ENCODE data around the gene PMEPA1.
"Not testable (repeated sequence)": the region's sequence is repeated elsewhere in the genome, so short reads cannot be mapped to it uniquely, and the experiment has no call there.

PMEPA1 gene

GRCh38 chr20:57647933-57648785 lies 61.7 kb downstream of the PMEPA1 start:
- DNase-seq = no peak

- no peak for DNase-seq
Measured at GRCh38 chr20:57647006-57647932, 62.5 kb downstream of the PMEPA1 start.

- no peak for DNase-seq
Measured at GRCh38 chr20:57638895-57639236, 70.9 kb downstream of the PMEPA1 start.

- DNase-seq = no peak
Measured at GRCh38 chr20:57638173-57638894, 71.5 kb downstream of the PMEPA1 start.

- no peak for DNase-seq
Measured at GRCh38 chr20:57633945-57634491, 75.8 kb downstream of the PMEPA1 start.

- no peak for DNase-seq
Measured at GRCh38 chr20:57632286-57632685, 77.5 kb downstream of the PMEPA1 start.

- no peak for DNase-seq
Measured at GRCh38 chr20:57630061-57630460, 79.8 kb downstream of the PMEPA1 start.

GRCh38 chr20:57629491-57629901 lies 80.3 kb downstream of the PMEPA1 start:
- DNase-seq = not testable (repeated sequence)

GRCh38 chr20:57628962-57629308 lies 80.9 kb downstream of the PMEPA1 start:
- not testable (repeated sequence) for DNase-seq

GRCh38 chr20:57628047-57628961 lies 81.5 kb downstream of the PMEPA1 start:
- DNase-seq = no peak

GRCh38 chr20:57627339-57627738 lies 82.5 kb downstream of the PMEPA1 start:
- no peak for DNase-seq

- no peak for DNase-seq
Measured at GRCh38 chr20:57625978-57626377, 83.8 kb downstream of the PMEPA1 start.

GRCh38 chr20:57625181-57625958 lies 84.4 kb downstream of the PMEPA1 start:
- no peak for DNase-seq

GRCh38 chr20:57624124-57624523 lies 85.7 kb downstream of the PMEPA1 start:
- no peak for DNase-seq

- no peak for DNase-seq
Measured at GRCh38 chr20:57622579-57623381, 87.0 kb downstream of the PMEPA1 start.

- DNase-seq = no peak
Measured at GRCh38 chr20:57622201-57622570, 87.6 kb downstream of the PMEPA1 start.

- DNase-seq = no peak
Measured at GRCh38 chr20:57621421-57622200, 88.2 kb downstream of the PMEPA1 start.

- DNase-seq = no peak
Measured at GRCh38 chr20:57620999-57621398, 88.8 kb downstream of the PMEPA1 start.

- DNase-seq = no peak
Measured at GRCh38 chr20:57620274-57620990, 89.4 kb downstream of the PMEPA1 start, which contains the start of gene ZBP1. ZBP1 (minus strand) TSS chr20:57620426; CDS start chr20:57620295, 131 bp downstream.
